OCI-LY7 (cell line): ENCODE data around the gene RNF212.

Experiments
- EZH2phosphoT487 ChIP-seq: fragments of 200-600 bp; sonication (generic); IDR thresholded peaks from 2 replicates; pipeline ENCODE4 v1.6.1; 2018; ENCODE audit warnings: low read depth, borderline replicate concordance, mild to moderate bottlenecking, mixed run types, antibody characterized with exemption, low read length, moderate library complexity, mixed read lengths
- TF ChIP-seq, protein P1 (sequence below): fragments of 200-600 bp; sonication (generic); conservative IDR thresholded peaks from 2 replicates; pipeline ENCODE4 v1.5.1; 2014; ENCODE audit warnings: mild to moderate bottlenecking, antibody characterized with exemption, low read length, moderate library complexity, mixed read lengths

DNA sequence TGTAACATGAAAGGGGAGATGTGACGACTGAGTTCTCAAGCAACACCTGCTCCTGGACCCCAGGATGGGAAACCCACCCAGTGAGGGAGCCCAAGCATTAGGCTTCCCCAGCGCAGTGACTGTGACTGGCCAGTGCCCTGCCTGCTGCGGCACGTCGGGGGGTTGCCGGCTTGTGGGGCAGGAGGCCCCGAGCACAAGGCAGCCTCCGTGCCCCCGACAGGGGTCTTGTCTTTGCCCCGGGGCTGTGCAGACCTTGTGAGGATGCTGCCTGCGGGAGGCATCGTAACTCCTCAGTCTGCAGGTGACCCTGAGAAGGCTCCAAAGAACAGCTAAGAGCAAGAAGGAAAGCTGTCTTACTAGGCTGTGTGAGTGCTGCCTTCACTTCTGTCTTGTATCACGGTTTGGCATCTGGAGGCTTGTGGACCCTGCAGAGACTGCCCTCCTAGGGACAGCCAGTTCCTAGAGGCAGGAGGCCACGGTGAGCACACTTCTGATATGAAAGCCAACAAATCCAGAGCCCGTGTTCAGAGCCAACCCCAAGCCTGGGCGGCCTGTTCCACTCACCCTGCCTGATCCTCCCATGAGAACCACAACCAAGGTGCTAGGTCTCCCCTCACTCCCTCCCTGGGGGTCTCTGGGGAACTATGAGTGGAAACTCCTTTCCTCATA is 54.2 kb downstream of the RNF212 start:
- TF ChIP-seq, protein P1, sequence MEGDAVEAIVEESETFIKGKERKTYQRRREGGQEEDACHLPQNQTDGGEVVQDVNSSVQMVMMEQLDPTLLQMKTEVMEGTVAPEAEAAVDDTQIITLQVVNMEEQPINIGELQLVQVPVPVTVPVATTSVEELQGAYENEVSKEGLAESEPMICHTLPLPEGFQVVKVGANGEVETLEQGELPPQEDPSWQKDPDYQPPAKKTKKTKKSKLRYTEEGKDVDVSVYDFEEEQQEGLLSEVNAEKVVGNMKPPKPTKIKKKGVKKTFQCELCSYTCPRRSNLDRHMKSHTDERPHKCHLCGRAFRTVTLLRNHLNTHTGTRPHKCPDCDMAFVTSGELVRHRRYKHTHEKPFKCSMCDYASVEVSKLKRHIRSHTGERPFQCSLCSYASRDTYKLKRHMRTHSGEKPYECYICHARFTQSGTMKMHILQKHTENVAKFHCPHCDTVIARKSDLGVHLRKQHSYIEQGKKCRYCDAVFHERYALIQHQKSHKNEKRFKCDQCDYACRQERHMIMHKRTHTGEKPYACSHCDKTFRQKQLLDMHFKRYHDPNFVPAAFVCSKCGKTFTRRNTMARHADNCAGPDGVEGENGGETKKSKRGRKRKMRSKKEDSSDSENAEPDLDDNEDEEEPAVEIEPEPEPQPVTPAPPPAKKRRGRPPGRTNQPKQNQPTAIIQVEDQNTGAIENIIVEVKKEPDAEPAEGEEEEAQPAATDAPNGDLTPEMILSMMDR: no peak
- no peak for TF ChIP-seq EZH2phosphoT487
